ENCODE results near the gene PAN3.

Gene PAN3

DNA sequence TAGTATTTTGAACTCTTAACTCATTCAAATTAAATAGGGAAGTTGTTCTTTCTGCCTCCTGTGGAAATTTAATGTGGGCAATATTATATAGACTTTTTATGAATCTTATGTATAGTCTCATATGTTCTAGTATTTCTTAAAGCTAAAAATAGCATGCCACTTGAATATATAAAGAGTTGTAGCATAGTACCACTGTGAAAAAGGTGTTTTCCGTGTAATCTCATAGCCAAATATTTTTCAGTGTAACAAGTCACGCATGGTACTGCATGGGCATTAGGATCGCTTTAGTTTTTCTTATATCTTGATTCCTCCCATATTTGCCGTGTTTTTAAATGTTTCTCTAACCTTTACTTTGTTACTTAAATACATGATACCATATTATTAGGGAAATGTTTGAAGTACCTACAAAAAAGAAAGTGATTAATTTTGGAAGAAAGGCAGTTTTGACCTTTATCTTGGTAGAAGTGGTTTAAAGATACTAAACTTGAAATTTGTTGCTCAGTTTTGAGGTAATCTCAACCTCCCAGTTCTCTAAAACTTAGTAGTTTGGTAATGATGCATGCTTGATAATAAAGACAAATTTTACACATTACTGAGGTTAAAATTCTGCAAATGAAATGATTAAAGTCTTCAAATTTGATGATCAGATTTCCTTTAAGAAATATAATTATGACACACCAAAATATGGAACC, 81.2 kb downstream of the PAN3 start:
- no peak for DNase-seq (ENCODE audit: low read depth)

DNA sequence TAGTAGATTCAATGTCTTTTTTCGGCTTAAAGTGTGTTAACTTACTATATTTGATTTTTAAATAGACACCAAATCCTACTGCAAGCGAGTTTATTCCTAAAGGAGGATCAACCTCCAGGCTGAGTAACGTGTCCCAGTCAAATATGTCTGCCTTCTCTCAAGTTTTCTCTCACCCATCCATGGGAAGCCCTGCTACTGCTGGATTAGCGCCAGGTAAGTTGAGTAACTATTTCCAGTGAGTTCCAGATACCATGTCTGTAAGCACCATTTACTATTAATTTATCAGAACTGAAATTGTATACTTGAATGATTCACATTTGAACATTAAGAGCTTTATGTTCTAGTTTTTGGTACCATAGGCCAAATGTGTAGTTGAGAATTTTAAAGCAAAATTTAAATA, 81.8 kb downstream of the PAN3 start:
- no peak for DNase-seq (ENCODE audit: low read depth)

DNA sequence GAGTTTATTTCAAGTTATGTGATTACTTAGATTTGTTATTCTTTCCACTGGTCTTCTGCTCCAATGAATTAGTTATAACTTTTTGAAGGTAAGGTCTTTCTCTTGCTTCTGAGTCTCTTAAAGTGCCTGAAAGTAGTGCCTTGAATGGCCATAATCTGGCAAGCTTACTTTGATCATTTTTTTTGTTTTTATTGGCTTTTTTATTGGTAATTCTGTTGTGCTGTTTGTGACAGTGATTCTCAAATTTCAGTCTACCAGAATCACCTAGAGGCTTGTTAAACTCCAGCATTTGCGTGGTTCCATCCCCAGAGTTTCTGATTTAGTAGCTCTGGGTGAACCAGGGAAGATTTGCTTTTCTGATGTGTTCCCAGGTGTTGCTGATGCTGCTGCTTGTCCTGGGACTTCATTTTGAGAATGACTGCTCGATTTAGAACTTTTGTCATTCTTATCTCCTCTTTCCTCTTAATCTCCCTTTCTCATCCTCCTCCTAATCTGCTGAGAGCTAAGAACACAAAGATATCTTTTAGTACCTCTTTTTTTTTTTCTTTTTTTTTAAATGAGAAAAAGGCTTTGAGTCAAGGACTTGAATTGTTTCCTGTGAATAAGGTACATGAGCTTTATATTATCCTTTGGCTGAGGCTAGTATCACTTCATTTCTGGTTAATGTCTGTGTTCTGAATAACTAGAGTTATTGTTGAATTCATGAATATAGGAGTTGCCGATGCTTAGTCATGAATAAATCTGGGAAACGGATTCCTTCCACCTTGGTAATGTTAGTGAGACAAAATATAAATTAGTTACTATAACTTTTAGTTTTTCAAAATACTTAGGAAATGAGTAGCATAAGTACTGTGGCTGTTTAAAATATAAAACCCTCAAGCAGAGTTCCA, 91.4 kb downstream of the PAN3 start:
- no peak for DNase-seq (ENCODE audit: low read depth)

GRCh38 chr13:28231642-28232041, 93.3 kb downstream of the PAN3 start:
- no peak for DNase-seq (ENCODE audit: low read depth)

DNA sequence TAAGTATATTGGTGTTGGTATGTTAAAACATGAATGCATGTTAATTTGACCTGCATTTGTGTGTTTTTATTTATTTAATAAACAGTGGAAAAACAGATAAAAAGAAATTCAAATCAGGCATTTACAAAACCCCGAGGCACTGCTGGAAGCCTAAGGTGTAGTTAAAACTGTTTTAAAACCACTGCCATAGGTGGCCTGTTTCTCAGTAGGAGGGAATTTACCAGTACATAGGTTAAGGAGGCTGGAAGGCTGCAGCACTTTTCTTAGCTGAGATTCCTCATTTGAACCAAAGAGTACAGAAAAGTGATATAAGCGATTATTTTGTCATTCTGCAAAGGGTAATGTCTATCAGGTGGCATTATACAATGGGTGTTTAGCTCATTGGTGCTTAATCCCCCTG, 99.6 kb downstream of the PAN3 start:
- no peak for DNase-seq (ENCODE audit: low read depth)

DNA sequence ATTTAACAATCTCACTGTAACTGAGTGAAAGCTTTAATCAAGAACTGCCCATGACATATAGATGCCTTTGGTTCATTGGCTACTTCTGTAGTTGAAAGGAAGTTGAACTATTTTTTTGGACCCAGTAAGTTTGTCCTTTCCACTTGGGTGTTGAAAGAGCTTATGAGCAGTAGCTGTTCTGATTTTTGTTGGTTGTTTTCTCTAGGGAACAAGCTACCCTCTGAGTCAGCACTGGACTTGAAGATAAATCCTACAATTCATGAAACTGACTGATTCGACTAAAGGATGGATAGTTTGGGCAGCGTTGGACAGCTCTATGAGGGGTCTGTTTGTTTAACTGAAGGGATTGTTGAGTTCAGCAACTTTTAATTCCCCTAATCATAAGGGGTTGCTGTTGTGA, 101.0 kb downstream of the PAN3 start:
- DNase-seq (ENCODE audit: low read depth): no peak

- DNase-seq (ENCODE audit: low read depth): no peak
These were observed 107.1 kb downstream of the PAN3 start for GRCh38 chr13:28245465-28245864.

- DNase-seq (ENCODE audit: low read depth): no peak
These were observed 108.5 kb downstream of the PAN3 start for GRCh38 chr13:28246891-28247290.

GRCh38 chr13:28248080-28248479, 109.7 kb downstream of the PAN3 start:
- no peak for DNase-seq (ENCODE audit: low read depth)

DNA sequence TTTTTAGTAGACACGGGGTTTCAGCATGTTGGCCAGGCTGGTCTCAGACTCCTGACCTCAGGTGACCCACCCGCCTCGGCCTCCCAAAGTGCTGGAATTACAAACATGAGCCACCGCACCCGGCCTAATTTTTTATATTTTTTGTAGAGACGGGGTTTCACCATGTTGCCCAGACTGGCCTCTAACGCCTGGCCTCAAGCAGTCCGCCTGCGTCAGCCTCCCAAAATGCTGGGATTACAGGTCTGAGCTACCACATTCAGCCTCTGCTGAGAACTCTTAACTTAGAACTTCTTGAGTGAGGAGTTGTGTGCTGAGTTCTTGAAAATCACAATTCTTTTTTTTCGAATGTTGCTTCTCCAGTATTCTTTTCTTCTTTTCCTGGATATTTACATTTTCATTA, 112.2 kb downstream of the PAN3 start:
- no peak for DNase-seq (ENCODE audit: low read depth)

- no peak for DNase-seq (ENCODE audit: low read depth)
These were observed 113.1 kb downstream of the PAN3 start for GRCh38 chr13:28251466-28251865.

- no peak for DNase-seq (ENCODE audit: low read depth)
These were observed 114.2 kb downstream of the PAN3 start for GRCh38 chr13:28252547-28252946.

DNA sequence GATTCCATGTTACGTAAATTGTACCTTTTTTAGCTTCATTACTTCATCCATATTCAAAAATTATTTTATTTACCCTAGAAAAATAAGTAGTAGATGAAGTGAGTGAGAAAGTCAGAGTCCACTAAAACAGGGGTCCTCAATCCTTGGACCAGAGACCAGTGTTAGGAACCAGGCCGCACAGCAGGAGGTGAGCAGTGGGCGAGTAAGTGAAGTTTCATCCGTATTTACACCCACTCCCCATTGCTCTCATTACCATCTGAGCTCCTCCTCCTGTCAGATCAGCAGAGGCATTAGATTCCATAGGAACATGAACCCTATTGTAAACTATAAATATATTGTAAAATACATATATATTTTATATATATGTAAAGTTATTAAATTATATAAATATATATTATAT, 119.0 kb downstream of the PAN3 start:
- DNase-seq (ENCODE audit: low read depth): no peak

DNA sequence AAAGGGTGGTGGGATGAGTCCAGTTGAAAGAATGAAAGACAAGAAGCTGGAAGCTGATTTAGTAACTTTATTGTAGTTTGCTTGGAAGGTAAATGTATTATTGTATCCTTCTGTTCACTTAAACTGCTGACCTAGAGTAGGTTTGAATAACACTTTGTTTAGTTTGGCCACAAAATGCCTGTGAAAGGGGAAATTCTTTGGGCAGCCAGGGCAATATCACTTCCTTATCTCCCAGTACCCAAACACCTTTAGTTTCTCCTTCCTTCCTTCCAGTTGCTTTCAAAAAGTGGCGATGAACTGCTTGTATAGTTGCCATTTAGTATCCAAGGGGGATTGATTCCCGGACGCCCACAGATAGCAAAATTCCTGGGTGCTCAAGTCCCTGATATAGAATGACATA, 120.1 kb downstream of the PAN3 start:
- DNase-seq (ENCODE audit: low read depth): no peak

GRCh38 chr13:28267497-28267896, 129.2 kb downstream of the PAN3 start:
- no peak for DNase-seq (ENCODE audit: low read depth)

GRCh38 chr13:28268800-28269223, 130.5 kb downstream of the PAN3 start:
- DNase-seq (ENCODE audit: low read depth): no peak

GRCh38 chr13:28271056-28271840, 132.9 kb downstream of the PAN3 start:
- no peak for DNase-seq (ENCODE audit: low read depth)

DNA sequence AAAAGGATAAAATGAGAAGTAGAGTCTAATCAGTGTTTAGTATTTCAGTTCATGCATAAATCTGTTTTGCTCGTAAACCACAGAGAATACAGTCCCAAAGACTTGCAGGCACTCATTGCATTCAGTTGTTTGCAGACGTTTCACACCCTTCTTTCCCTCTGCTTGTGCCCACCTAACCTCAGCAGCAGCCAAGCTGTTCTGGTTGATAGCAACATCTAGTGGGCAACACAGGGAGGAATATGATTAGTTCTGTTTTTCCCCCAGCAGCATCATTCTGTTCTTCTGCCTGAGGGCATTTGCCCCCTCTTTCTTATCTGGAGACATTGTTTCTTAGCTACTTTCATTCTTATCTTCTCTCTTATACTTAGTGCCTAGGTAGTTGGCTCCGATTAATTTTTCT, 135.6 kb downstream of the PAN3 start:
- DNase-seq (ENCODE audit: low read depth): no peak

- no peak for DNase-seq (ENCODE audit: low read depth)
These were observed 144.1 kb downstream of the PAN3 start for GRCh38 chr13:28282451-28282850.

- DNase-seq (ENCODE audit: low read depth): no peak
These were observed 145.3 kb downstream of the PAN3 start for GRCh38 chr13:28283600-28283999.

DNA sequence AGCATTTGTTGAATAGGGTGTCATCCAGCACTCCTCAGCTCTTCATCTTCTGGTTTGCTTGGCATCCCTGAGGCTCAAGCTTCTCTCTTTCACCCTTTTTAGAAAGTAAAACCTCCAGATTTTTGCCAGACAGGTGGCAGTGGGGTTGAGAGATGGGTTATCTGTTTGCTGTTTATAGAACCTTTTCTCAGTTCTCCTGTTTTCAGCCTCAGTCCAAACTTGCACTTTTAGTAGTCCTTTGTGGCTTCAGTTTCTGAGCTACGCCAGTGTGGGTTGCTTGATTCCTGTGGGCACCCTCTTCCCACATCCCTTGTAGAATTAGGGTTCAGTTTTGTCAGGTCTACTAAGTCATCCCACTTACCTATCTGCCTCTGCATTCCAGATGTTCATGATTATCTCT, 147.9 kb downstream of the PAN3 start:
- DNase-seq (ENCODE audit: low read depth): no peak

GRCh38 chr13:28297341-28297740, 159.0 kb downstream of the PAN3 start:
- no peak for DNase-seq (ENCODE audit: low read depth)

DNA sequence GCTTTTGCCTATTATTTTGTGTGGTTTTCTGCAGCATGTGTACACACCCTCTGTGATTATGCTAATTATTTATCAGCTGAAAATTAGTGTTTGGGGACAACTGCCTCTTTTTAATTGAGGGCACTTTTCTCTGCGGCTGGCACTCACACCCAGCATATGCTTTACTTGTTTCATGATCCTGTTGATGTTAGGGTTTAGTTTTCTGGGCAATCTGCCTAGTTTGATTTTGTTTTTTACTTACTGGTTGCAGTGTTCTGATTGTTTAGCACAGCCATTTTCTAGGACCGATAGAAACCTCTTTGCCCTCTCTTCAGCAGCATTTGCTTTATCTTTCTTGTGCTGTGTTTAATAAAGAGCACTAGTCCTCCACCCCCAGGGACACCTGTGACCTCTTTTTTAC, 161.6 kb downstream of the PAN3 start:
- DNase-seq (ENCODE audit: low read depth): no peak
